Mesendoderm (in vitro differentiated cells): Measurements from ENCODE around the gene LCOR.

Source experiments
- DNase-seq: peaks from one replicate; pipeline ENCODE4 v3.0.0; 2013
- H2AK5ac ChIP-seq: 2 replicates; pipeline ENCODE4 v1.6.1; 2013; ENCODE audit warnings: low read length, inconsistent platforms
- H2BK120ac ChIP-seq: 2 replicates; pipeline ENCODE4 v1.6.1; 2013; ENCODE audit warnings: low read depth, mild to moderate bottlenecking, low read length, moderate library complexity, mixed read lengths
- H2BK15ac ChIP-seq: replicated peaks from 2 replicates; pipeline ENCODE4 v1.6.1; 2013; ENCODE audit warnings: low read depth, mild to moderate bottlenecking, moderate library complexity
- H2BK5ac ChIP-seq: 2 replicates; pipeline ENCODE4 v1.6.1; 2013; ENCODE audit warnings: low read length, inconsistent platforms
- H3K18ac ChIP-seq: 2 replicates; pipeline ENCODE4 v1.6.1; 2013; ENCODE audit warnings: mild to moderate bottlenecking, low read length, mixed read lengths
- H3K23ac ChIP-seq: one replicate; pipeline ENCODE4 v1.6.1; 2013; ENCODE audit warnings: low read length
- H3K27ac ChIP-seq: 2 replicates; pipeline ENCODE4 v1.5.1; 2013; ENCODE audit warnings: low read depth, mild to moderate bottlenecking, inconsistent platforms, low read length, moderate library complexity
- H3K27me3 ChIP-seq: 2 replicates; pipeline ENCODE4 v1.6.1; 2013; ENCODE audit warnings: low read length, control low read depth, mild to moderate bottlenecking, inconsistent platforms; ENCODE audit not compliant: insufficient read depth, poor library complexity
- H3K36me3 ChIP-seq: 2 replicates; pipeline ENCODE4 v1.6.1; 2013; ENCODE audit warnings: low read length, inconsistent platforms; ENCODE audit not compliant: control insufficient read depth, insufficient read depth
- H3K4ac ChIP-seq: one replicate; pipeline ENCODE4 v1.6.1; 2013; ENCODE audit warnings: low read depth, mild to moderate bottlenecking, low read length, moderate library complexity
- H3K4me1 ChIP-seq: 2 replicates; pipeline ENCODE4 v1.6.1; 2013; ENCODE audit warnings: low read depth, low read length, inconsistent platforms; ENCODE audit not compliant: control insufficient read depth
- H3K4me2 ChIP-seq: 2 replicates; pipeline ENCODE4 v1.6.1; 2013; ENCODE audit warnings: low read length
- H3K4me3 ChIP-seq: 2 replicates; pipeline ENCODE4 v1.5.1; 2013; ENCODE audit warnings: mild to moderate bottlenecking, low read length
- H3K56ac ChIP-seq: one replicate; pipeline ENCODE4 v1.6.1; 2013; ENCODE audit warnings: low read length
- H3K79me1 ChIP-seq: 2 replicates; pipeline ENCODE4 v1.6.1; 2013; ENCODE audit warnings: low read length, inconsistent platforms
- H3K79me2 ChIP-seq: 2 replicates; pipeline ENCODE4 v1.6.1; 2013; ENCODE audit warnings: mild to moderate bottlenecking, low read length; ENCODE audit not compliant: control insufficient read depth, insufficient read depth
- H3K9ac ChIP-seq: 2 replicates; pipeline ENCODE4 v1.6.1; 2013; ENCODE audit warnings: low read length, inconsistent platforms
- H4K5ac ChIP-seq: one replicate; pipeline ENCODE4 v1.6.1; 2013; ENCODE audit warnings: low read length
- H4K8ac ChIP-seq: one replicate; pipeline ENCODE4 v1.6.1; 2013; ENCODE audit warnings: low read depth, mild to moderate bottlenecking, control low read depth, low read length, moderate library complexity
- WGBS: extraction: QIAGEN DNeasy Blood & Tissue Kit; methylation state at CpG from one replicate; pipeline ENCODE4 v1.1.7; 2013; ENCODE audit warnings: low lambda C conversion rate, missing lambda C conversion rate; ENCODE audit not compliant: insufficient coverage; ENCODE audit errors: extremely low coverage; 5-methylcytosine and 5-hydroxymethylcytosine counted together

LCOR gene

DNA sequence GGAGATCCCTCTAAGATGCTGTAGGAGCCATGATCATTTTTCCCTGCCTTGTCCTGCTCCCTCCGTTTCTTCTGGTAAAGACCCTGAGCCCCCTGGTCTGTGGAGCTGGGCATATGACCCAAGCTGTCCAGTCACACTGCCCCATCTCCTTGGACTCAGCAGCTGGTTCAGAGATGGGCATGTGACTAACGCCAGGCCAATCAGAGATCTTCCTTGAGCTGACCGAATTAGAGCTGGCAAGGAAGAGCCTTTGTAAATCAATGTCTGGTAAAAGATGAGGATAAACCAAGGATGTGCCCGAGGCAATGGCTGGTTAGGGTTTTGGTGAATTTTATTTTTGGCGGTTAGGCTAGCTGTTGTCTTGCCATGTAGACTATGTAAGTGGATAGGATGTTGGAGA is 173.3 kb downstream of the LCOR start:
- Histone ChIP-seq H3K23ac (no peak overlapping the region), H3K79me2 (no peaks in the 10 kb centered on the region), H3K79me1 (no peaks in the 10 kb centered on the region), H2BK5ac (no peak overlapping the region), H3K4ac (no peak overlapping the region), H3K18ac (no peak overlapping the region), H3K36me3 (no peaks in the 10 kb centered on the region), H4K8ac (no peak overlapping the region), H3K27ac (no peak overlapping the region), H3K4me2 (no peak overlapping the region), H3K56ac (no peak overlapping the region), H3K9ac (no peak overlapping the region), H2AK5ac (no peak overlapping the region), H4K5ac (no peak overlapping the region), H3K27me3 (no peaks in the 10 kb centered on the region), H3K4me1 (no peaks in the 10 kb centered on the region), H2BK15ac (no peak overlapping the region), H3K4me3 (no peak overlapping the region), H2BK120ac (no peak overlapping the region)
- no peak for DNase-seq
- whole genome bisulfite sequencing, result no CpG with 5 or more reads among the region's 5 CpGs

DNA sequence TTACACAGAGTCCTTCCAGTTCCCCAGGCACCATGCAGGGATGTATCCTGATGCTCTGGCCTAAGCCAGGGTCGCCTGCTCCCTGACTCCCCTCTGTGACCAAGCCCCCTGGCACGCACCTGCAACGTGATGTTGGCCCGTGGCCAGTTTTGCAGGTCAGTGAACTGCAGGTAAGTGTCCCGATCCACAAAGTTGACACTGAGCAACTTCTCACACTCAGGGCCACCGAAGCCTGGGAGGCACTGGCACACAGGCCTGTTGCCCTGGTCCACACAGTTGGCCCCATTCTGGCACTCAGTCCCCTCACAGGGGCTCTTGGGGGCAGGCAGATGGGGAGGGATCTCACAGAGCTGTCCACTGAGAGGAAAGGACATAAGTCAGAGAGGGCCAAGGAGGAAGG is 174.3 kb downstream of the LCOR start:
- Histone ChIP-seq H3K79me1 (no peaks in the 10 kb centered on the region), H4K5ac (no peak overlapping the region), H3K27me3 (no peaks in the 10 kb centered on the region), H3K23ac (no peak overlapping the region), H4K8ac (no peak overlapping the region), H2BK15ac (no peak overlapping the region), H3K4me3 (no peak overlapping the region), H3K27ac (no peak overlapping the region), H3K18ac (no peak overlapping the region), H3K56ac (no peak overlapping the region), H3K4me1 (no peaks in the 10 kb centered on the region), H3K4me2 (no peak overlapping the region), H2BK120ac (no peak overlapping the region), H3K9ac (no peak overlapping the region), H3K36me3 (no peaks in the 10 kb centered on the region), H3K4ac (no peak overlapping the region), H2AK5ac (no peak overlapping the region), H2BK5ac (no peak overlapping the region), H3K79me2 (no peaks in the 10 kb centered on the region)
- no peak for DNase-seq
- WGBS, result no CpG with 5 or more reads among the region's 6 CpGs

DNA sequence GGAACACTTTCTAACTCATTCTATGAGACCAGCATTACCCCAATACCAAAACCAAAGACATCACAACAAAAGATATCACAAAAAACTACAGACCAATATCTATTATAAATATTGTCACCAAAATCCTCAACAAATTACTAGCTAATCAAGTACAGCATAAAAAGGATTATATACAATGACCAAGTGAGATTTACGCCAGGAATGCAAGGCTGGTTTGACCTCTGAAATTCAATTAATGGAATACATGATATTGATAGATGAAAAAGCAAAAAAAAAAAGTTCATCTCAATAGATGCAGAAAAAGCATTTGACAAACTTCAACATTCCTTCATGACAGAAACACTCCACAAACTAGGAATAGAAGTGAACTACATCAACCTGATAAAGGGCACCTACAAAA is 175.3 kb downstream of the LCOR start:
- H3K4me2 ChIP-seq, result no peak overlapping the region
- H3K18ac ChIP-seq, result no peak overlapping the region
- H3K4ac ChIP-seq, result no peak overlapping the region
- no peak overlapping the region for H3K4me3 ChIP-seq
- H3K79me2 ChIP-seq, result no peaks in the 10 kb centered on the region
- H3K56ac ChIP-seq, result no peak overlapping the region
- H2BK120ac ChIP-seq, result no peak overlapping the region
- WGBS, result no CpG with 5 or more reads among the region's 1 CpG
- no peak overlapping the region for H2BK5ac ChIP-seq
- no peak overlapping the region for H2BK15ac ChIP-seq
- no peaks in the 10 kb centered on the region for H3K27me3 ChIP-seq
- H3K9ac ChIP-seq, result no peak overlapping the region
- H3K23ac ChIP-seq, result no peak overlapping the region
- H3K79me1 ChIP-seq, result no peaks in the 10 kb centered on the region
- no peak overlapping the region for H4K5ac ChIP-seq
- DNase-seq, result no peak
- no peaks in the 10 kb centered on the region for H3K36me3 ChIP-seq
- H3K27ac ChIP-seq, result no peak overlapping the region
- H3K4me1 ChIP-seq, result no peaks in the 10 kb centered on the region
- H2AK5ac ChIP-seq, result no peak overlapping the region
- H4K8ac ChIP-seq, result no peak overlapping the region

DNA sequence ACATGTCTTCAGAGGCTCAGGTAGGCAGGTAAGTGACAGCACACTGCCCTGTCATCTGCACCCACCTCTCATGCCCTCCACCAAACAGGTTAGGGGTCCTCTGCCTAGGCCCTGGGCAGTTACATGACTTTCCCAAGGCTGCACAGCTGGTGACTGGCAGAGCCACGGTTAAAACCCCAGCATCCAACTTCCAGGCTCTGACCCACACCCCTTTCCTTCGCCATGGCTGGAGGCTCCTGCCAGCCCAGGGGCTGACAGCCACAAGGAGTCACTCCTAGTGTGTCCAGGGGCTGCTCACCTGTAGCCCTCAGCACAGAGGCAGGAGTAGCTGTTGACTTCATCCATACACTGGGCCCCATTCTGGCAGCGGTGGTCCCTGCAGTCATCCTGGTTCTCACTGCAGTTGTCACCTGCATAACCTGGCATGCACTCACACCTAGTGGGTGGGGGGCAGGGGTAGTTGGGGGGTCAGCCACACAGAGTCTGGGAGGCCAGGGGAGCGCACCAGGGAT is 178.7 kb downstream of the LCOR start:
- H2AK5ac ChIP-seq, result no peak overlapping the region
- no peak overlapping the region for H4K8ac ChIP-seq
- H4K5ac ChIP-seq, result no peak overlapping the region
- no peak overlapping the region for H3K27ac ChIP-seq
- H3K9ac ChIP-seq, result no peak overlapping the region
- H3K23ac ChIP-seq, result no peak overlapping the region
- H3K36me3 ChIP-seq, result no peaks in the 10 kb centered on the region
- WGBS, result no CpG with 5 or more reads among the region's 4 CpGs
- no peaks in the 10 kb centered on the region for H3K79me2 ChIP-seq
- H3K4me3 ChIP-seq, result no peak overlapping the region
- H3K56ac ChIP-seq, result no peak overlapping the region
- no peaks in the 10 kb centered on the region for H3K79me1 ChIP-seq
- no peak overlapping the region for H3K18ac ChIP-seq
- no peak for DNase-seq
- H3K4ac ChIP-seq, result no peak overlapping the region
- H3K4me1 ChIP-seq, result no peaks in the 10 kb centered on the region
- no peaks in the 10 kb centered on the region for H3K27me3 ChIP-seq
- H2BK15ac ChIP-seq, result no peak overlapping the region
- no peak overlapping the region for H2BK5ac ChIP-seq
- no peak overlapping the region for H2BK120ac ChIP-seq
- H3K4me2 ChIP-seq, result no peak overlapping the region

DNA sequence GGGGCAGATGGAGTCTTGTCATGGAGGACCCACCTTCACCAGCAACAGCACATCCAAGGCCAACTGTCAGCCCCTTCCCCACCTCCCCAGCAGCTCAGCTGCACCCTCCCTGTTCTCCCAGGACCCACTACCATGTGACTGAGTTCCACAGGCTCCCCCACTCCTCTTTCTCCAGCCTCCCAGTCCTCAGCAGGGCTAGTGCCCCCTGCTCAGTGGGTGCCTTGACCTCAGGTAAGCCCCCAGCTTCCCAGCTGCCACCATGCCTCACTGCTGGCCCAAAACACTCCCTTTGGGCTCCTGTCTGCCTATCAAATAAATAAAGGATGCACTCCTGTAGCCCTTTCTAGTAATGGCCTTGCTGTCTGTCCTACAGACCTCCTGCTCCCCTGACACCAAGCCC is 179.3 kb downstream of the LCOR start:
- no peak overlapping the region for H2AK5ac ChIP-seq
- no peaks in the 10 kb centered on the region for H3K4me1 ChIP-seq
- H3K4ac ChIP-seq, result no peak overlapping the region
- H4K5ac ChIP-seq, result no peak overlapping the region
- DNase-seq, result no peak
- no peak overlapping the region for H3K9ac ChIP-seq
- H2BK5ac ChIP-seq, result no peak overlapping the region
- H3K56ac ChIP-seq, result no peak overlapping the region
- H3K36me3 ChIP-seq, result no peaks in the 10 kb centered on the region
- H3K79me2 ChIP-seq, result no peaks in the 10 kb centered on the region
- no peak overlapping the region for H3K4me2 ChIP-seq
- H4K8ac ChIP-seq, result no peak overlapping the region
- no peak overlapping the region for H2BK15ac ChIP-seq
- H3K79me1 ChIP-seq, result no peaks in the 10 kb centered on the region
- no peak overlapping the region for H3K4me3 ChIP-seq
- H3K27me3 ChIP-seq, result no peaks in the 10 kb centered on the region
- no peak overlapping the region for H2BK120ac ChIP-seq
- H3K27ac ChIP-seq, result peak overlapping the region; percentile 18
- H3K18ac ChIP-seq, result no peak overlapping the region
- no peak overlapping the region for H3K23ac ChIP-seq

DNA sequence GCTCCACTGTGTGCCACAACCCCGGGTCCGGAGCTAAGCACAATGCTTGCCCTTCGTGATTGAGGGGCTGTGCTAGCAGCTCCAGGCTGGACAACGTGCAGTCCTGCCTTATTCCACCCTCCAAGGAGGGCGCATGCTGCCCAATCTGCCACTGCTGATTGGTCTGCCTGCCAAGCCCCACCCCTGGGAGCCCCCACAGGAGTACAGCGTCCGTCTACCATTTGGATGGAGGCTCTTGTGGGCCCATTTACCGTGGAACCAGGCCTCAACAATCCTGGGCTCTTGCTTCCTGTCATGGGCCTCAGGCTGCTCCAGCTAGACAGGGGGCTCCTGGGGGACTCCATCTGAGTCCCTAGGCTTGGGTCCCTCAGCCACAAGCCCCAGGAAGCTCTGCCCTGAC is 180.4 kb downstream of the LCOR start:
- H3K79me2 ChIP-seq, result no peaks in the 10 kb centered on the region
- no peak overlapping the region for H2AK5ac ChIP-seq
- H3K4me2 ChIP-seq, result no peak overlapping the region
- H3K23ac ChIP-seq, result no peak overlapping the region
- no peak overlapping the region for H3K27ac ChIP-seq
- H4K8ac ChIP-seq, result no peak overlapping the region
- WGBS, result no CpG with 5 or more reads among the region's 8 CpGs
- no peaks in the 10 kb centered on the region for H3K4me1 ChIP-seq
- no peak overlapping the region for H3K9ac ChIP-seq
- H3K56ac ChIP-seq, result no peak overlapping the region
- no peak overlapping the region for H3K18ac ChIP-seq
- no peak overlapping the region for H3K4me3 ChIP-seq
- H2BK5ac ChIP-seq, result no peak overlapping the region
- no peak overlapping the region for H3K4ac ChIP-seq
- no peak overlapping the region for H4K5ac ChIP-seq
- no peak overlapping the region for H2BK120ac ChIP-seq
- DNase-seq, result no peak
- H3K27me3 ChIP-seq, result no peaks in the 10 kb centered on the region
- no peak overlapping the region for H2BK15ac ChIP-seq
- H3K79me1 ChIP-seq, result no peaks in the 10 kb centered on the region
- H3K36me3 ChIP-seq, result no peaks in the 10 kb centered on the region
